Skeletal muscle satellite cell (primary cell): Measurements from ENCODE around the gene ZZZ3. TPM values are rescaled to one million over a fixed set of nuclear protein-coding genes. Genes with fewer than 3 reads are reported as not detected.

ENCODE experiments used
- H3K27me3 ChIP-seq: 2 replicates; pipeline ENCODE4 v1.7.0; 2013; ENCODE audit warnings: low read length; ENCODE audit not compliant: control insufficient read depth, insufficient read depth
- H3K36me3 ChIP-seq: 2 replicates; pipeline ENCODE4 v1.7.0; 2013; ENCODE audit warnings: mild to moderate bottlenecking, control low read depth, low read length; ENCODE audit not compliant: insufficient read depth
- H3K4me1 ChIP-seq: 2 replicates; pipeline ENCODE4 v1.7.0; 2013; ENCODE audit warnings: low read length; ENCODE audit not compliant: control insufficient read depth, insufficient read depth
- H3K4me2 ChIP-seq: 2 replicates; pipeline ENCODE4 v1.7.0; 2013; ENCODE audit warnings: mild to moderate bottlenecking, low read length
- H3K4me3 ChIP-seq: 2 replicates; pipeline ENCODE4 v1.7.0; 2013; ENCODE audit warnings: low read length
- H3K9ac ChIP-seq: 2 replicates; pipeline ENCODE4 v1.7.0; 2013; ENCODE audit warnings: mild to moderate bottlenecking, low read depth, low read length, moderate library complexity
- H3K9me3 ChIP-seq: replicated peaks from 2 replicates; pipeline ENCODE4 v1.7.0; 2013; ENCODE audit warnings: mild to moderate bottlenecking, control low read depth, low read length
- small RNA-seq: library from RNA; depleted of rRNA; stranded (forward); fragments of <200 nt; gene quantifications from one replicate; pipeline ENCODE3, GENCODE V24; 2012

Gene ZZZ3

DNA sequence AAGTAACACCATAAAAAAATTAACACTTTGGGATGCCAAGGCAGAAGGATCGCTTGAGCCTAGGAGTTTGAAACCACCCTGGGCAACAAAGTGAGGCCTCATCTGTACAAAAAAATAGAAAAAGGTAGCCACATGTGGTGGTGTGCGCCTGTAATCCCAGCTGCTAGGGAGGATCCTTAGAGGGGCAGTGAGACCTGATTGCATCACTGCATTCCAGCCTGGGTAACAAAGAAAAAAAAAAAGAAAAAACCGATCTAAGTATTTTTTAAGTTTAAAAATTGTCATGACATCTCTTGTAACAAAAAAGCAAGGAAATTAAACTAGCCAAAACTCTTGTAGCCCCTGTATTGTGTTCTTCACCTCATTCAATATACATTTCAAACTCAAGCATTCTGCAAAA, 39.5 kb downstream of the ZZZ3 start:
- Histone ChIP-seq H3K9me3 (no peaks in the 10 kb centered on the region), H3K27me3 (no peaks in the 10 kb centered on the region), H3K36me3 (peaks cover 30% of the 10 kb centered on the region), H3K4me2 (no peak overlapping the region), H3K4me3 (no peak overlapping the region), H3K9ac (no peak overlapping the region), H3K4me1 (peaks cover 17% of the 10 kb centered on the region)

GRCh38 chr1:77642196-77642595, 40.3 kb downstream of the ZZZ3 start:
- no peaks in the 10 kb centered on the region for H3K9me3 ChIP-seq
- H3K36me3 ChIP-seq, result peaks cover 30% of the 10 kb centered on the region
- no peak overlapping the region for H3K4me3 ChIP-seq
- H3K27me3 ChIP-seq, result no peaks in the 10 kb centered on the region
- H3K4me2 ChIP-seq, result no peak overlapping the region
- H3K4me1 ChIP-seq, result peaks cover 17% of the 10 kb centered on the region
- H3K9ac ChIP-seq, result no peak overlapping the region

GRCh38 chr1:77639557-77640069, 42.8 kb downstream of the ZZZ3 start:
- Histone ChIP-seq H3K9ac (no peak overlapping the region), H3K9me3 (no peaks in the 10 kb centered on the region), H3K4me1 (peaks cover 17% of the 10 kb centered on the region), H3K27me3 (no peaks in the 10 kb centered on the region), H3K4me2 (no peak overlapping the region), H3K4me3 (no peak overlapping the region), H3K36me3 (peaks cover 24% of the 10 kb centered on the region)

DNA sequence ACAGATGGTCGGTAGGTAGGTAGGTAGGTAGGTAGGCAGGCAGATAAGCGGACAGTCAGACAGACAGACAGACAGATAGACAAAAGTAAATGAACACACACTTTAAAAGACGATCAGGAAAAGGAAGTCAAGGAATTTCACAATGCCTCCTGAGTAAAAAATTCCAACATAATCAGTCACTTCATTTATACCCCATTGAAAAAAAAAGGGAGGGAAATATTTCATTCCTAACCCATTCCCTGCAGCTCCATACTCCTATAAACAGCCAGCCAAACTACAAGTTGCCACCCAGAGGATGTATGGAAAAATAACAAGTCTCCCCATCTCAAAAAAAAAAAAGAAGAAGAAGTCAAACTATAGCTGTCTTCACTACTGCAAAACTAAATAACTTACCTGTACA, 43.4 kb downstream of the ZZZ3 start:
- Histone ChIP-seq H3K4me1 (peaks cover 17% of the 10 kb centered on the region), H3K36me3 (peaks cover 23% of the 10 kb centered on the region), H3K9ac (no peak overlapping the region), H3K27me3 (no peaks in the 10 kb centered on the region), H3K4me3 (no peak overlapping the region), H3K4me2 (peak overlapping the region; percentile 39), H3K9me3 (no peaks in the 10 kb centered on the region)

- H3K27me3 ChIP-seq, result no peaks in the 10 kb centered on the region
- H3K9me3 ChIP-seq, result no peaks in the 10 kb centered on the region
- H3K4me1 ChIP-seq, result peaks cover 17% of the 10 kb centered on the region
- peaks cover 35% of the 10 kb centered on the region for H3K36me3 ChIP-seq
- H3K4me3 ChIP-seq, result no peak overlapping the region
- H3K9ac ChIP-seq, result no peak overlapping the region
- no peak overlapping the region for H3K4me2 ChIP-seq
These were observed 45.6 kb downstream of the ZZZ3 start for GRCh38 chr1:77636864-77637263.

Small RNA genes within 50 kb of the gene (small RNA-seq; reads per million reads assigned to genes)
- not detected for gene RN7SL370P
